GM12875 (cell line): ENCODE measurements around the gene DIAPH3.

Experiments
- H3K4me3 ChIP-seq: one replicate; pipeline ENCODE4 v1.5.1; 2011; ENCODE audit warnings: low read depth, low read length, control low read depth
- CTCF ChIP-seq: IDR thresholded peaks from 2 replicates; pipeline ENCODE4 v1.5.1; 2011; ENCODE audit warnings: low read depth, mild to moderate bottlenecking, control low read depth, inconsistent platforms, low read length, moderate library complexity, borderline replicate concordance; ENCODE audit not compliant: insufficient read depth

The DIAPH3 gene

GRCh38 chr13:60152114-60152513 is 11.6 kb downstream of the DIAPH3 start:
- TF ChIP-seq CTCF, result no peak
- H3K4me3 ChIP-seq, result no peak overlapping the region

GRCh38 chr13:60150538-60150937 is 13.2 kb downstream of the DIAPH3 start:
- no peak for TF ChIP-seq CTCF
- no peak overlapping the region for H3K4me3 ChIP-seq

- TF ChIP-seq CTCF, result no peak
- no peak overlapping the region for H3K4me3 ChIP-seq
Observed at GRCh38 chr13:60148918-60149317, 14.8 kb downstream of the DIAPH3 start.

- H3K4me3 ChIP-seq, result no peak overlapping the region
- no peak for TF ChIP-seq CTCF
Observed at GRCh38 chr13:60147361-60147760, 16.4 kb downstream of the DIAPH3 start.

GRCh38 chr13:60146471-60146870 is 17.3 kb downstream of the DIAPH3 start:
- no peak overlapping the region for H3K4me3 ChIP-seq
- TF ChIP-seq CTCF, result no peak

- H3K4me3 ChIP-seq, result no peak overlapping the region
- no peak for TF ChIP-seq CTCF
Observed at GRCh38 chr13:60143775-60144174, 20.0 kb downstream of the DIAPH3 start.

GRCh38 chr13:60139272-60139671 is 24.5 kb downstream of the DIAPH3 start:
- no peak overlapping the region for H3K4me3 ChIP-seq
- no peak for TF ChIP-seq CTCF
